ENCODE results near the gene HJURP.

HJURP gene

GRCh38 chr2:233830111-233830802 lies 24.1 kb downstream of the HJURP start:
- Histone ChIP-seq H3K9me3 (ENCODE audit: control insufficient read depth, low read length) (peaks cover 4% of the 10 kb centered on the region), H3K27ac (ENCODE audit: low read depth, low read length, severe bottlenecking) (no peak overlapping the region), H3K4me3 (ENCODE audit: extremely low read depth, insufficient read depth, low read length, poor library complexity, severe bottlenecking) (no peak overlapping the region), H3K4me1 (ENCODE audit: control insufficient read depth, insufficient read depth, low read length, poor library complexity, severe bottlenecking) (no peaks in the 10 kb centered on the region), H3K36me3 (ENCODE audit: control insufficient read depth, insufficient read depth, low read length) (peaks cover 14% of the 10 kb centered on the region)
- WGBS, 2 experiments (ENCODE audit: insufficient coverage in 2 of 2) = 84 to 100% methylated on average over 1 to 4 of the region's 6 CpGs

- no peaks in the 10 kb centered on the region for H3K4me1 ChIP-seq (ENCODE audit: control insufficient read depth, insufficient read depth, low read length, poor library complexity, severe bottlenecking)
- no peak overlapping the region for H3K4me3 ChIP-seq (ENCODE audit: extremely low read depth, insufficient read depth, low read length, poor library complexity, severe bottlenecking)
- no peak overlapping the region for H3K27ac ChIP-seq (ENCODE audit: low read depth, low read length, severe bottlenecking)
- 84 to 88% methylated on average over 10 to 11 of the region's 15 CpGs for WGBS, 2 experiments (ENCODE audit: insufficient coverage in 2 of 2)
- peaks cover 4% of the 10 kb centered on the region for H3K9me3 ChIP-seq (ENCODE audit: control insufficient read depth, low read length)
- peaks cover 6% of the 10 kb centered on the region for H3K36me3 ChIP-seq (ENCODE audit: control insufficient read depth, insufficient read depth, low read length)
Measured at GRCh38 chr2:233829193-233830110, 24.9 kb downstream of the HJURP start.

GRCh38 chr2:233828546-233829192 lies 25.7 kb downstream of the HJURP start:
- no peak overlapping the region for H3K4me3 ChIP-seq (ENCODE audit: extremely low read depth, insufficient read depth, low read length, poor library complexity, severe bottlenecking)
- no peaks in the 10 kb centered on the region for H3K4me1 ChIP-seq (ENCODE audit: control insufficient read depth, insufficient read depth, low read length, poor library complexity, severe bottlenecking)
- peaks cover 4% of the 10 kb centered on the region for H3K9me3 ChIP-seq (ENCODE audit: control insufficient read depth, low read length)
- no peaks in the 10 kb centered on the region for H3K36me3 ChIP-seq (ENCODE audit: control insufficient read depth, insufficient read depth, low read length)
- no peak overlapping the region for H3K27ac ChIP-seq (ENCODE audit: low read depth, low read length, severe bottlenecking)
- 85 to 89% methylated on average over 22 to 23 of the region's 24 CpGs for WGBS, 2 experiments (ENCODE audit: insufficient coverage in 2 of 2)

- Histone ChIP-seq H3K36me3 (ENCODE audit: control insufficient read depth, insufficient read depth, low read length) (no peaks in the 10 kb centered on the region), H3K4me1 (ENCODE audit: control insufficient read depth, insufficient read depth, low read length, poor library complexity, severe bottlenecking) (no peaks in the 10 kb centered on the region), H3K4me3 (ENCODE audit: extremely low read depth, insufficient read depth, low read length, poor library complexity, severe bottlenecking) (no peak overlapping the region), H3K27ac (ENCODE audit: low read depth, low read length, severe bottlenecking) (no peak overlapping the region), H3K9me3 (ENCODE audit: control insufficient read depth, low read length) (peaks cover 4% of the 10 kb centered on the region)
- WGBS, 2 experiments (ENCODE audit: insufficient coverage in 2 of 2) = 72 to 75% methylated on average over 7 of the region's 7 CpGs
Measured at GRCh38 chr2:233824373-233824772, 30.0 kb downstream of the HJURP start.

- no peak overlapping the region for H3K27ac ChIP-seq (ENCODE audit: low read depth, low read length, severe bottlenecking)
- WGBS, 2 experiments (ENCODE audit: insufficient coverage in 2 of 2) = 87 to 90% methylated on average over 4 to 7 of the region's 8 CpGs
- peaks cover 4% of the 10 kb centered on the region for H3K9me3 ChIP-seq (ENCODE audit: control insufficient read depth, low read length)
- H3K4me1 ChIP-seq (ENCODE audit: control insufficient read depth, insufficient read depth, low read length, poor library complexity, severe bottlenecking) = no peaks in the 10 kb centered on the region
- no peaks in the 10 kb centered on the region for H3K36me3 ChIP-seq (ENCODE audit: control insufficient read depth, insufficient read depth, low read length)
- H3K4me3 ChIP-seq (ENCODE audit: extremely low read depth, insufficient read depth, low read length, poor library complexity, severe bottlenecking) = no peak overlapping the region
Measured at GRCh38 chr2:233823731-233824121, 30.6 kb downstream of the HJURP start.

GRCh38 chr2:233822781-233823730 lies 31.3 kb downstream of the HJURP start:
- WGBS, 2 experiments (ENCODE audit: insufficient coverage in 2 of 2) = 85 to 93% methylated on average over 15 to 18 of the region's 25 CpGs
- Histone ChIP-seq H3K4me3 (ENCODE audit: extremely low read depth, insufficient read depth, low read length, poor library complexity, severe bottlenecking) (no peak overlapping the region), H3K9me3 (ENCODE audit: control insufficient read depth, low read length) (peaks cover 4% of the 10 kb centered on the region), H3K27ac (ENCODE audit: low read depth, low read length, severe bottlenecking) (no peak overlapping the region), H3K36me3 (ENCODE audit: control insufficient read depth, insufficient read depth, low read length) (no peaks in the 10 kb centered on the region), H3K4me1 (ENCODE audit: control insufficient read depth, insufficient read depth, low read length, poor library complexity, severe bottlenecking) (no peaks in the 10 kb centered on the region)

GRCh38 chr2:233822101-233822771 lies 32.1 kb downstream of the HJURP start:
- Histone ChIP-seq H3K4me3 (ENCODE audit: extremely low read depth, insufficient read depth, low read length, poor library complexity, severe bottlenecking) (no peak overlapping the region), H3K27ac (ENCODE audit: low read depth, low read length, severe bottlenecking) (no peak overlapping the region), H3K4me1 (ENCODE audit: control insufficient read depth, insufficient read depth, low read length, poor library complexity, severe bottlenecking) (no peaks in the 10 kb centered on the region), H3K36me3 (ENCODE audit: control insufficient read depth, insufficient read depth, low read length) (no peaks in the 10 kb centered on the region), H3K9me3 (ENCODE audit: control insufficient read depth, low read length) (peaks cover 4% of the 10 kb centered on the region)
- 88 to 92% methylated on average over 20 to 21 of the region's 21 CpGs for WGBS, 2 experiments (ENCODE audit: insufficient coverage in 2 of 2)

- H3K27ac ChIP-seq (ENCODE audit: low read depth, low read length, severe bottlenecking) = no peak overlapping the region
- 94 to 98% methylated on average over 5 to 8 of the region's 8 CpGs for WGBS, 2 experiments (ENCODE audit: insufficient coverage in 2 of 2)
Measured at GRCh38 chr2:233821709-233822100, 32.6 kb downstream of the HJURP start.

GRCh38 chr2:233821196-233821595 lies 33.1 kb downstream of the HJURP start:
- H3K36me3 ChIP-seq (ENCODE audit: control insufficient read depth, insufficient read depth, low read length) = no peaks in the 10 kb centered on the region
- peaks cover under 1% of the 10 kb centered on the region for H3K9me3 ChIP-seq (ENCODE audit: control insufficient read depth, low read length)
- H3K4me1 ChIP-seq (ENCODE audit: control insufficient read depth, insufficient read depth, low read length, poor library complexity, severe bottlenecking) = no peaks in the 10 kb centered on the region
- H3K4me3 ChIP-seq (ENCODE audit: extremely low read depth, insufficient read depth, low read length, poor library complexity, severe bottlenecking) = no peak overlapping the region
- H3K27ac ChIP-seq (ENCODE audit: low read depth, low read length, severe bottlenecking) = no peak overlapping the region
- WGBS, 2 experiments (ENCODE audit: insufficient coverage in 2 of 2) = 90 to 91% methylated on average over 3 of the region's 3 CpGs

More at GRCh38 chr2:233821709-233822100, 32.6 kb downstream of the HJURP start:
- no peaks in the 10 kb centered on the region for H3K4me1 ChIP-seq (ENCODE audit: control insufficient read depth, insufficient read depth, low read length, poor library complexity, severe bottlenecking)
- peaks cover 4% of the 10 kb centered on the region for H3K9me3 ChIP-seq (ENCODE audit: control insufficient read depth, low read length)
- no peak overlapping the region for H3K4me3 ChIP-seq (ENCODE audit: extremely low read depth, insufficient read depth, low read length, poor library complexity, severe bottlenecking)
- H3K36me3 ChIP-seq (ENCODE audit: control insufficient read depth, insufficient read depth, low read length) = no peaks in the 10 kb centered on the region

All from mesodermal cell (in vitro differentiated cells).